ENCODE data around the gene DHCR24. TPM values are rescaled to one million over a fixed set of nuclear protein-coding genes. Genes with fewer than 3 reads are reported as not detected.
A peak's percentile ranks its signal among the peaks of the same experiment; 100 is the strongest.

Gene DHCR24
- total and polyA plus RNA-seq, 10 donors = 7.0 to 370 (median 218) TPM

DNA sequence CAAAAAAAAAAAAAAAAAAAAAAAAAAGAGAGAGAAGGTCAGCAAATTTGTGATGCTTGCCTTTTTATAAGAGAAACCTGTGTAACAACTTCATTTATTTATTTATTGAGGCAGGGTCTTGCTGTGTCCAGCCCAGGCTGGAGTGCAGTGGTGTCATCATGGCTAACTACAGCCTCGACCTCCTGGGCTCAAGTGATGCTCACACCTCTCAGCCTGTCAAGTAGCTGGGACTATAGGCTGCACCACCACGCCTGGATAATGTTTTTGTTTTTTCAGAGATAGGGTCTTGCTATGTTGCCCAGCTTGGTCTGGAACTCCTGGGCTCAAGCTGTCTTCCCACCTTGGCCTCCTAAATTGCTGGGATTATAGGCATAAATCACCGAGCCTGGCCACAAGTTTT is 42.4 kb downstream of the DHCR24 start:
- Histone ChIP-seq H3K27ac (no peak overlapping the region), H3K4me3 (no peak overlapping the region), H3K36me3 (peaks cover 0 to 28% (median 5%) of the 10 kb centered on the region in 6 donors), H3K9me3 (peaks cover 0 to 5% (median 0%) of the 10 kb centered on the region in 8 donors), H3K4me1 (no peaks in the 10 kb centered on the region), H3K27me3 (replicated peaks in 1 of 7) (no peaks in the 10 kb centered on the region)
- intact Hi-C loops (cut with DNase I; ENCODE audit: low total_unique reads) = no loop called here
- no peak for TF ChIP-seq POLR2A (IDR thresholded peaks at IDR 0.05)
- TF ChIP-seq, protein P1, sequence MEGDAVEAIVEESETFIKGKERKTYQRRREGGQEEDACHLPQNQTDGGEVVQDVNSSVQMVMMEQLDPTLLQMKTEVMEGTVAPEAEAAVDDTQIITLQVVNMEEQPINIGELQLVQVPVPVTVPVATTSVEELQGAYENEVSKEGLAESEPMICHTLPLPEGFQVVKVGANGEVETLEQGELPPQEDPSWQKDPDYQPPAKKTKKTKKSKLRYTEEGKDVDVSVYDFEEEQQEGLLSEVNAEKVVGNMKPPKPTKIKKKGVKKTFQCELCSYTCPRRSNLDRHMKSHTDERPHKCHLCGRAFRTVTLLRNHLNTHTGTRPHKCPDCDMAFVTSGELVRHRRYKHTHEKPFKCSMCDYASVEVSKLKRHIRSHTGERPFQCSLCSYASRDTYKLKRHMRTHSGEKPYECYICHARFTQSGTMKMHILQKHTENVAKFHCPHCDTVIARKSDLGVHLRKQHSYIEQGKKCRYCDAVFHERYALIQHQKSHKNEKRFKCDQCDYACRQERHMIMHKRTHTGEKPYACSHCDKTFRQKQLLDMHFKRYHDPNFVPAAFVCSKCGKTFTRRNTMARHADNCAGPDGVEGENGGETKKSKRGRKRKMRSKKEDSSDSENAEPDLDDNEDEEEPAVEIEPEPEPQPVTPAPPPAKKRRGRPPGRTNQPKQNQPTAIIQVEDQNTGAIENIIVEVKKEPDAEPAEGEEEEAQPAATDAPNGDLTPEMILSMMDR (IDR thresholded peaks at IDR 0.05 in 8 of 11, conservative IDR thresholded peaks at IDR 0.05 in 3 of 11) = no peak
- no peak for DNase-seq
- WGBS, 5 donors = 85 to 94% (median 89%) methylated on average over 3 of the region's 3 CpGs

- no peak for TF ChIP-seq POLR2A (IDR thresholded peaks at IDR 0.05)
- TF ChIP-seq, protein P1 (IDR thresholded peaks at IDR 0.05 in 8 of 11, conservative IDR thresholded peaks at IDR 0.05 in 3 of 11) = no peak
- TF ChIP-seq POLR2AphosphoS5 (IDR thresholded peaks at IDR 0.05) = no peak
- peaks cover 0 to 5% (median 0%) of the 10 kb centered on the region in 8 donors for H3K9me3 ChIP-seq
- H3K27me3 ChIP-seq (replicated peaks in 1 of 7) = no peaks in the 10 kb centered on the region
- intact Hi-C loops (cut with DNase I; ENCODE audit: low total_unique reads) = no loop called here
- no peak overlapping the region for H3K27ac ChIP-seq
- no peak overlapping the region for H3K4me3 ChIP-seq
- 71 to 94% (median 87%) methylated on average over 5 of the region's 5 CpGs for WGBS, 5 donors
- DNase-seq = no peak
- H3K4me1 ChIP-seq = no peaks in the 10 kb centered on the region
- H3K36me3 ChIP-seq = peaks cover 0 to 17% (median under 1%) of the 10 kb centered on the region in 6 donors
Observed at GRCh38 chr1:54843449-54843848, 43.5 kb downstream of the DHCR24 start.

DNA sequence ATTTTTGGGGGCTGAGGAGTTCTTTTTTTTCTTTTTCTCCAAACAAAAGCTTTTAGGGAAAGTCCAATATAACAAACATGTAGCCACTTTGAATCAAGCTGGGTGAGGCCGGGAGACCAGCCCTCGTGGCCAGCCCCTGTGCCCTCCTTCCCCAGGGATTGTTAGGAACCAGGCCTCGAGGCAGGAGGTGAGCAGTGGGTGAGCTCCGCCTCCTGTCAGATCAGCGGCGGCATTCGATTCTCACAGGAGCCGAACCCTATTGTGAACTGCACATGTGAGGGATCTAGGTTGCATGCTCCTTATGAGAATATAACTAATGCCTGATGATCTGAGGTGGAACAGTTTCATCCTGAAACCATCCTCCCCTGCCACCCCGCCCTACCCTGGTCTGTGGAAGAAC is 44.0 kb downstream of the DHCR24 start:
- no peak for DNase-seq

GRCh38 chr1:54842206-54842915 is 44.6 kb downstream of the DHCR24 start:
- Histone ChIP-seq H3K36me3 (peaks cover 0 to 7% (median 0%) of the 10 kb centered on the region in 6 donors), H3K27ac (no peak overlapping the region), H3K4me3 (no peak overlapping the region), H3K9me3 (peaks cover 0 to 5% (median 0%) of the 10 kb centered on the region in 8 donors), H3K27me3 (replicated peaks in 1 of 7) (no peaks in the 10 kb centered on the region), H3K4me1 (no peaks in the 10 kb centered on the region)
- no peak for DNase-seq
- TF ChIP-seq POLR2A (IDR thresholded peaks at IDR 0.05) (no peak), POLR2AphosphoS5 (IDR thresholded peaks at IDR 0.05) (no peak)
- TF ChIP-seq, protein P1 (IDR thresholded peaks at IDR 0.05 in 8 of 11, conservative IDR thresholded peaks at IDR 0.05 in 3 of 11) = no peak
- intact Hi-C loops (cut with DNase I; ENCODE audit: low total_unique reads) = no loop called here
- WGBS, 5 donors = 88 to 93% (median 92%) methylated on average over 10 of the region's 10 CpGs

More for the DNA sequence above, 44.0 kb downstream of the DHCR24 start:
- H3K27ac ChIP-seq = no peak overlapping the region
- 88 to 92% (median 90%) methylated on average over 7 to 9 of the region's 9 CpGs for WGBS, 5 donors
- H3K36me3 ChIP-seq = peaks cover 0 to 12% (median 0%) of the 10 kb centered on the region in 6 donors
- H3K27me3 ChIP-seq (replicated peaks in 1 of 7) = no peaks in the 10 kb centered on the region
- H3K9me3 ChIP-seq = peaks cover 0 to 5% (median 0%) of the 10 kb centered on the region in 8 donors
- no peaks in the 10 kb centered on the region for H3K4me1 ChIP-seq
- TF ChIP-seq, protein P1 (IDR thresholded peaks at IDR 0.05 in 8 of 11, conservative IDR thresholded peaks at IDR 0.05 in 3 of 11) = no peak
- TF ChIP-seq POLR2AphosphoS5 (IDR thresholded peaks at IDR 0.05) = peak in 1 of 3 donors; percentile 19
- intact Hi-C loops (cut with DNase I; ENCODE audit: low total_unique reads) = no loop called here
- no peak overlapping the region for H3K4me3 ChIP-seq

Data from spleen (tissue), 11 donors.